Measurements from ENCODE around the gene OGG1.

Gene OGG1

GRCh38 chr3:9716801-9717555, 32.8 kb upstream of the OGG1 start:
- DNase-seq (ENCODE audit: insufficient read length, low spot score) = no peak
- TF ChIP-seq POLR2A (IDR thresholded peaks at IDR 0.05; ENCODE audit: low read depth, low read length) = no peak
- FAIRE-seq = no peak

GRCh38 chr3:9717563-9717962, 32.2 kb upstream of the OGG1 start:
- no peak for TF ChIP-seq POLR2A (IDR thresholded peaks at IDR 0.05; ENCODE audit: low read depth, low read length)
- FAIRE-seq = no peak
- no peak for DNase-seq (ENCODE audit: insufficient read length, low spot score)

- TF ChIP-seq POLR2A (IDR thresholded peaks at IDR 0.05; ENCODE audit: low read depth, low read length) = no peak
- no peak for DNase-seq (ENCODE audit: insufficient read length, low spot score)
- no peak for FAIRE-seq
These were observed 31.6 kb upstream of the OGG1 start for GRCh38 chr3:9718118-9718517.

GRCh38 chr3:9721015-9721699, 28.6 kb upstream of the OGG1 start:
- FAIRE-seq (no peak), DNase-seq (ENCODE audit: insufficient read length, low spot score) (no peak)
- TF ChIP-seq POLR2A (IDR thresholded peaks at IDR 0.05; ENCODE audit: low read depth, low read length) = no peak

- no peak for TF ChIP-seq POLR2A (IDR thresholded peaks at IDR 0.05; ENCODE audit: low read depth, low read length)
- DNase-seq (ENCODE audit: insufficient read length, low spot score) = no peak
- no peak for FAIRE-seq
These were observed 28.1 kb upstream of the OGG1 start for GRCh38 chr3:9721700-9722060.

GRCh38 chr3:9725775-9726515, 23.8 kb upstream of the OGG1 start:
- no peak for FAIRE-seq
- no peak for DNase-seq (ENCODE audit: insufficient read length, low spot score)
- no peak for TF ChIP-seq POLR2A (IDR thresholded peaks at IDR 0.05; ENCODE audit: low read depth, low read length)

- no peak for TF ChIP-seq POLR2A (IDR thresholded peaks at IDR 0.05; ENCODE audit: low read depth, low read length)
- DNase-seq (ENCODE audit: insufficient read length, low spot score) (no peak), FAIRE-seq (no peak)
These were observed 22.6 kb upstream of the OGG1 start for GRCh38 chr3:9727041-9727595.

GRCh38 chr3:9727743-9728142, 22.0 kb upstream of the OGG1 start:
- TF ChIP-seq POLR2A (IDR thresholded peaks at IDR 0.05; ENCODE audit: low read depth, low read length) = no peak
- FAIRE-seq (no peak), DNase-seq (ENCODE audit: insufficient read length, low spot score) (no peak)

- DNase-seq (ENCODE audit: insufficient read length, low spot score) (no peak), FAIRE-seq (no peak)
- no peak for TF ChIP-seq POLR2A (IDR thresholded peaks at IDR 0.05; ENCODE audit: low read depth, low read length)
These were observed 20.3 kb upstream of the OGG1 start for GRCh38 chr3:9729419-9729818.

GRCh38 chr3:9730657-9731205, 19.0 kb upstream of the OGG1 start:
- FAIRE-seq = no peak
- DNase-seq (ENCODE audit: insufficient read length, low spot score) = peak; percentile 69
- no peak for TF ChIP-seq POLR2A (IDR thresholded peaks at IDR 0.05; ENCODE audit: low read depth, low read length)

GRCh38 chr3:9731206-9732079, 18.3 kb upstream of the OGG1 start, which contains the start of gene BRPF1:
Gene BRPF1, plus strand, starts transcription at chr3:9731735. Its CDS starts 2,406 bp downstream, at chr3:9734141.
- FAIRE-seq = no peak
- peak; percentile 83 for TF ChIP-seq POLR2A (IDR thresholded peaks at IDR 0.05; ENCODE audit: low read depth, low read length)
- DNase-seq (ENCODE audit: insufficient read length, low spot score) = peak; percentile 94

GRCh38 chr3:9732080-9732739, 17.5 kb upstream of the OGG1 start:
- TF ChIP-seq POLR2A (IDR thresholded peaks at IDR 0.05; ENCODE audit: low read depth, low read length) = no peak
- no peak for FAIRE-seq
- DNase-seq (ENCODE audit: insufficient read length, low spot score) = no peak

Measured in H54 (cell line).